Mammary epithelial cell (primary cell): ENCODE data around the gene IKZF2.

Experiments used
- EZH2 ChIP-seq: IDR thresholded peaks from 2 replicates; pipeline ENCODE4 v1.6.1; 2012; ENCODE audit warnings: low read length, inconsistent platforms, borderline replicate concordance
- TF ChIP-seq, protein P1 (sequence below), 2 donors: IDR thresholded peaks in 1 of 2; conservative IDR thresholded peaks in 1 of 2; 2 replicates each; pipeline ENCODE4 v1.5.1; 2011 to 2012; ENCODE audit warnings: inconsistent platforms in 2 of 2, low read length in 2 of 2, mild to moderate bottlenecking in 2 of 2, control low read depth in 1 of 2, low read depth in 1 of 2; ENCODE audit not compliant: insufficient read depth in 1 of 2; ENCODE audit errors: extremely low read depth in 1 of 2

DNA sequence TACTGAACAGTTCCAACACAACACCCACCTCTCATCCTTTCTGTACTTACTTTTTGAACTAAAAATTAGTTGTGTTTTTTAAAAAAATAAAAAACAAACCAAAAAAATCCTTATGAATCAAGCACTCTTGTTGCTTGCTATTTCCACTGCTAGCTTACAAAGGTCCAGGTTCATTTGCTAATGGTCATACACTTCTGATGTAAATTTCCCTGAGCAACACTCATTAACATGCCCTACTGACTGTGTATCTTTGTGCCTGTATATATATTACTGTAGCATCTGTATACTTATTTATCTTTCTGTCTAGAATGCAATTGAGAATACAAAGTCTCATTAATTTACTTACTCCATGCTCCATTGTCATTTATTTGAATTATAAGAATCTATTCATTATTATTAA is 30.3 kb upstream of the IKZF2 start:
- no peak for TF ChIP-seq EZH2
- TF ChIP-seq, protein P1, sequence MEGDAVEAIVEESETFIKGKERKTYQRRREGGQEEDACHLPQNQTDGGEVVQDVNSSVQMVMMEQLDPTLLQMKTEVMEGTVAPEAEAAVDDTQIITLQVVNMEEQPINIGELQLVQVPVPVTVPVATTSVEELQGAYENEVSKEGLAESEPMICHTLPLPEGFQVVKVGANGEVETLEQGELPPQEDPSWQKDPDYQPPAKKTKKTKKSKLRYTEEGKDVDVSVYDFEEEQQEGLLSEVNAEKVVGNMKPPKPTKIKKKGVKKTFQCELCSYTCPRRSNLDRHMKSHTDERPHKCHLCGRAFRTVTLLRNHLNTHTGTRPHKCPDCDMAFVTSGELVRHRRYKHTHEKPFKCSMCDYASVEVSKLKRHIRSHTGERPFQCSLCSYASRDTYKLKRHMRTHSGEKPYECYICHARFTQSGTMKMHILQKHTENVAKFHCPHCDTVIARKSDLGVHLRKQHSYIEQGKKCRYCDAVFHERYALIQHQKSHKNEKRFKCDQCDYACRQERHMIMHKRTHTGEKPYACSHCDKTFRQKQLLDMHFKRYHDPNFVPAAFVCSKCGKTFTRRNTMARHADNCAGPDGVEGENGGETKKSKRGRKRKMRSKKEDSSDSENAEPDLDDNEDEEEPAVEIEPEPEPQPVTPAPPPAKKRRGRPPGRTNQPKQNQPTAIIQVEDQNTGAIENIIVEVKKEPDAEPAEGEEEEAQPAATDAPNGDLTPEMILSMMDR (conservative IDR thresholded peaks at IDR 0.05 in 1 of 2, IDR thresholded peaks at IDR 0.05 in 1 of 2; ENCODE audit: extremely low read depth in 1 of 2, insufficient read depth in 1 of 2, low read depth in 1 of 2, low read length in 2 of 2), result no peak
